GM12892 (cell line): Measurements from ENCODE around the gene RNF115.

Experiments used
- POLR2A ChIP-seq: IDR thresholded peaks from 2 replicates; pipeline ENCODE4 v1.6.1; 2011; ENCODE audit warnings: low read depth, low read length, control low read depth
- TAF1 ChIP-seq: IDR thresholded peaks from 2 replicates; pipeline ENCODE4 v1.6.1; 2011; ENCODE audit warnings: low read depth, mild to moderate bottlenecking, control low read depth, low read length, borderline replicate concordance

GRCh38 chr1:145688924-145689323, 135.0 kb downstream of the RNF115 start:
- TF ChIP-seq TAF1 (no peak), POLR2A (no peak)
